Breast epithelium (tissue), 4 donors: ENCODE measurements around the gene IQGAP2. TPM values are rescaled to one million over a fixed set of nuclear protein-coding genes. Genes with fewer than 3 reads are reported as not detected.

Experiments used
- DNase-seq, 2 donors: peaks; one replicate each; pipeline ENCODE4 v3.0.0-alpha.2; 2019; ENCODE audit warnings: low spot score in 2 of 2
- H3K27ac ChIP-seq, 2 donors: fragments of 200-600 bp; sonication (generic) in 1 of 2; one replicate each; pipeline ENCODE4 v1.5.1; 2016 to 2019; ENCODE audit warnings: mild to moderate bottlenecking in 1 of 2
- H3K27me3 ChIP-seq, 2 donors: fragments of 200-600 bp; sonication (generic) in 1 of 2; one replicate each; pipeline versions ENCODE4 v1.5.1 to v1.6.0; 2017 to 2019; ENCODE audit warnings: control low read depth in 1 of 2, mild to moderate bottlenecking in 1 of 2
- H3K36me3 ChIP-seq: fragments of 200-600 bp; one replicate; pipeline ENCODE4 v1.5.1; 2019
- H3K4me1 ChIP-seq, 2 donors: fragments of 200-600 bp; sonication (generic); one replicate each; pipeline ENCODE4 v1.5.1; 2016 to 2019; ENCODE audit warnings: control low read depth in 1 of 2
- H3K4me3 ChIP-seq, 3 donors: fragments of 200-600 bp; sonication (generic); 1 replicate in 2 of 3; 2 replicates in 1 of 3; pipeline ENCODE4 v1.5.1; 2016 to 2019; ENCODE audit warnings: mild to moderate bottlenecking in 3 of 3, moderate library complexity in 2 of 3
- H3K9me3 ChIP-seq, 2 donors: fragments of 200-600 bp; sonication (generic) in 1 of 2; one replicate each; pipeline ENCODE4 v1.5.1; 2016 to 2019; ENCODE audit warnings: control low read depth in 1 of 2
- POLR2A ChIP-seq: fragments of 450-650 bp; IDR thresholded peaks from one replicate; pipeline ENCODE4 v1.6.1; 2016; ENCODE audit warnings: antibody characterized with exemption, mild to moderate bottlenecking, moderate library complexity
- POLR2AphosphoS5 ChIP-seq, 3 donors: sonication (generic); formaldehyde crosslinking; IDR thresholded peaks; one replicate each; pipeline ENCODE4 v1.6.1; 2017; ENCODE audit warnings: antibody characterized with exemption in 3 of 3
- intact Hi-C: fragments of 100-400 bp; cut with DNase I; formaldehyde crosslinking; loops from one replicate; pipeline ENCODE4 v1.15.1; 2023; ENCODE audit warnings: low total_unique reads
- total RNA-seq, 3 donors: library from RNA; depleted of rRNA; stranded (reverse); fragments of >200 nt; gene quantifications; one replicate each; pipeline ENCODE4 v1.1.0, GENCODE V29; 2016
- TF ChIP-seq, protein P1 (sequence below), 3 donors: fragments of 450-650 bp; IDR thresholded peaks; one replicate each; pipeline ENCODE4 v1.5.1; 2016 to 2017; ENCODE audit warnings: antibody characterized with exemption in 3 of 3, mild to moderate bottlenecking in 3 of 3, moderate library complexity in 3 of 3

The IQGAP2 gene
- total RNA-seq, 3 donors from 2014 or later = 31.7 to 70.2 (median 44.6) TPM

GRCh38 chr5:76754668-76755078, 351.6 kb downstream of the IQGAP2 start:
- intact Hi-C loops = no loop called here
- DNase-seq = no peak
- no peaks in the 10 kb centered on the region for H3K27me3 ChIP-seq
- no peak for TF ChIP-seq POLR2A
- TF ChIP-seq POLR2AphosphoS5 (IDR thresholded peaks at IDR 0.05) = no peak
- TF ChIP-seq, protein P1, sequence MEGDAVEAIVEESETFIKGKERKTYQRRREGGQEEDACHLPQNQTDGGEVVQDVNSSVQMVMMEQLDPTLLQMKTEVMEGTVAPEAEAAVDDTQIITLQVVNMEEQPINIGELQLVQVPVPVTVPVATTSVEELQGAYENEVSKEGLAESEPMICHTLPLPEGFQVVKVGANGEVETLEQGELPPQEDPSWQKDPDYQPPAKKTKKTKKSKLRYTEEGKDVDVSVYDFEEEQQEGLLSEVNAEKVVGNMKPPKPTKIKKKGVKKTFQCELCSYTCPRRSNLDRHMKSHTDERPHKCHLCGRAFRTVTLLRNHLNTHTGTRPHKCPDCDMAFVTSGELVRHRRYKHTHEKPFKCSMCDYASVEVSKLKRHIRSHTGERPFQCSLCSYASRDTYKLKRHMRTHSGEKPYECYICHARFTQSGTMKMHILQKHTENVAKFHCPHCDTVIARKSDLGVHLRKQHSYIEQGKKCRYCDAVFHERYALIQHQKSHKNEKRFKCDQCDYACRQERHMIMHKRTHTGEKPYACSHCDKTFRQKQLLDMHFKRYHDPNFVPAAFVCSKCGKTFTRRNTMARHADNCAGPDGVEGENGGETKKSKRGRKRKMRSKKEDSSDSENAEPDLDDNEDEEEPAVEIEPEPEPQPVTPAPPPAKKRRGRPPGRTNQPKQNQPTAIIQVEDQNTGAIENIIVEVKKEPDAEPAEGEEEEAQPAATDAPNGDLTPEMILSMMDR (IDR thresholded peaks at IDR 0.05) = no peak
- H3K4me1 ChIP-seq = no peaks in the 10 kb centered on the region
- no peak overlapping the region for H3K27ac ChIP-seq
- no peaks in the 10 kb centered on the region for H3K36me3 ChIP-seq
- H3K4me3 ChIP-seq = no peak overlapping the region
- H3K9me3 ChIP-seq = no peaks in the 10 kb centered on the region

DNA sequence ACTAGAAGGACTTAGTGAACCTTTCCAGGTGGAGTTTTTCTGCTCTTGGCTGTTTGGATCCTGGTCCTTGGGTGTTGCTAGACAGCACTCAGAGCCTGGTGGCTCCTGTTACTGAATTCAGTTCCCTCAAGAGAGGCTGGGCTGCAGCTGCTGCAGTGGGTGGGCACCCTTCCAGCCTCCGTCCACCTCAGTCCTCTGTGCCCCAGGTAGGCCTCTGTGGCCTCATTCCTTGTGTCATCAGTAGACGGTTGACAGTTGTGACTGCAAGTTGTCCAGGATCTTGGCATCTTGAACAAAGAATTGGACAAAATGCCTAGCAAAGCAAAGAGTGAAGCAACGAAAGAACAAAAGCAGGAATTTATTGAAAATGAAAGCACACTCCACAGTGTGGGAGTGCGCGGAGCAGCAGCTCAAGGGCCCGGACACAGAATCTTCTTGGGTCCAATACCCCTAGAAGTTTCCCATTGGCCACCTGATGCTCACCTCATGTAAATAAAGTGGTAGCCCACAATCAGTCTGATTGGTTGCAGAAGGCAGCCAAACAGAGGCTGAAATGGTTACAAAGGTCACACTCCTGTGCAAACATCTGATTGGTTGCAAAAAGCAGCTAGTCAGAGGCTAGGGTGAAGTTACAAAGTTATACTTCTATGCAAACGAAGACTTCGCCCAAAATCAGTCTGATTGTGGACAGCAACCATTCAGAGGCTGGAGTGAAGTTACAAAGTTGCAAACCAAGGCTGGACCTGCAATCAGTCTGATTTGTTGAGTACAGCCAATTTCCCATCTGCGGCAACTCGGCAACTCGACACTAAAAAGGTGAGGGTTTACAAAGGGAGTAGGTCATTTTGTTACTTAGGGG, 352.9 kb downstream of the IQGAP2 start:
- no peak for DNase-seq
- H3K4me3 ChIP-seq = peak overlapping the region in 1 of 3 donors; percentile 32
- no peak for TF ChIP-seq POLR2AphosphoS5 (IDR thresholded peaks at IDR 0.05)
- no peak for TF ChIP-seq POLR2A
- TF ChIP-seq, protein P1 (IDR thresholded peaks at IDR 0.05) = no peak
- intact Hi-C loops = no loop called here
- H3K27me3 ChIP-seq = no peaks in the 10 kb centered on the region
- H3K9me3 ChIP-seq = no peaks in the 10 kb centered on the region
- H3K27ac ChIP-seq = no peak overlapping the region
- H3K4me1 ChIP-seq = no peaks in the 10 kb centered on the region
- H3K36me3 ChIP-seq = no peaks in the 10 kb centered on the region

- Histone ChIP-seq H3K4me1 (no peaks in the 10 kb centered on the region), H3K4me3 (no peak overlapping the region), H3K27me3 (no peaks in the 10 kb centered on the region), H3K27ac (no peak overlapping the region), H3K36me3 (no peaks in the 10 kb centered on the region), H3K9me3 (no peaks in the 10 kb centered on the region)
- DNase-seq = no peak
- TF ChIP-seq, protein P1 (IDR thresholded peaks at IDR 0.05) = no peak
- TF ChIP-seq POLR2AphosphoS5 (IDR thresholded peaks at IDR 0.05) (no peak), POLR2A (no peak)
- intact Hi-C loops = no loop called here
These were observed 354.0 kb downstream of the IQGAP2 start for GRCh38 chr5:76757049-76757448.

Other genes starting within 250 kb of the IQGAP2 start
- gene F2RL2, start 220.1 kb downstream of the IQGAP2 start, total RNA-seq = 1 to 10 TPM in 2 of 3 donors, under 1 TPM in 1; under 0.01 to 3.4 (median 2.9) TPM